ENCODE data around the gene ZNF652.

DNA sequence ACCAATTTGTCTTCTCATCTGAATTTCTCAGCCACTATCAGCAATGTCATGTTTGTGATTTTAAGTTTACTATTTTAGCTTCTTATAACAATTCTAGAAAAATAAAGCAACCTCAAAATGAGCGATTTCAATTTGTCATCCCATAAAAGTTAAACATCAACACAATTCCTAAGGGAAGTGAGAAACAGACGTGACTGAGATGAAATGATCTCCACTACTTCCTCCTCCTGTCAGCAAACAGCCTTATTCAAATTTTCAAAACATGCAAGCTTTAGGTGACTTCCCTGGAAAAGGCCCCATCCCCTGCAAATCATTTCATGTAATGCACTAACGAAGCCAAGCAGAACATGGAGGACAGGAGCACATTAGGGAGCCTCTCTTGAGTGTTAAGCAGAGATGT lies 64.9 kb downstream of the ZNF652 start:
- no peak for TF ChIP-seq POLR2A (IDR thresholded peaks at IDR 0.05)
- TF ChIP-seq, protein P1, sequence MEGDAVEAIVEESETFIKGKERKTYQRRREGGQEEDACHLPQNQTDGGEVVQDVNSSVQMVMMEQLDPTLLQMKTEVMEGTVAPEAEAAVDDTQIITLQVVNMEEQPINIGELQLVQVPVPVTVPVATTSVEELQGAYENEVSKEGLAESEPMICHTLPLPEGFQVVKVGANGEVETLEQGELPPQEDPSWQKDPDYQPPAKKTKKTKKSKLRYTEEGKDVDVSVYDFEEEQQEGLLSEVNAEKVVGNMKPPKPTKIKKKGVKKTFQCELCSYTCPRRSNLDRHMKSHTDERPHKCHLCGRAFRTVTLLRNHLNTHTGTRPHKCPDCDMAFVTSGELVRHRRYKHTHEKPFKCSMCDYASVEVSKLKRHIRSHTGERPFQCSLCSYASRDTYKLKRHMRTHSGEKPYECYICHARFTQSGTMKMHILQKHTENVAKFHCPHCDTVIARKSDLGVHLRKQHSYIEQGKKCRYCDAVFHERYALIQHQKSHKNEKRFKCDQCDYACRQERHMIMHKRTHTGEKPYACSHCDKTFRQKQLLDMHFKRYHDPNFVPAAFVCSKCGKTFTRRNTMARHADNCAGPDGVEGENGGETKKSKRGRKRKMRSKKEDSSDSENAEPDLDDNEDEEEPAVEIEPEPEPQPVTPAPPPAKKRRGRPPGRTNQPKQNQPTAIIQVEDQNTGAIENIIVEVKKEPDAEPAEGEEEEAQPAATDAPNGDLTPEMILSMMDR (IDR thresholded peaks at IDR 0.05), result no peak

All from Peyer's patch (tissue), 4 donors.